HG02970 (cell line): ENCODE data around the gene ABI1.
"Not testable (repeated sequence)": the region's sequence is repeated elsewhere in the genome, so short reads cannot be mapped to it uniquely, and the experiment has no call there.

Source experiments
- ATAC-seq: cut with Tn5 transposase; IDR thresholded peaks from one replicate; pipeline ENCODE4 v1.9.1; 2021; ENCODE audit warnings: mild to moderate bottlenecking, moderate library complexity, moderate number of reproducible peaks; ENCODE audit not compliant: unreplicated experiment, low FRiP score

Gene ABI1

DNA sequence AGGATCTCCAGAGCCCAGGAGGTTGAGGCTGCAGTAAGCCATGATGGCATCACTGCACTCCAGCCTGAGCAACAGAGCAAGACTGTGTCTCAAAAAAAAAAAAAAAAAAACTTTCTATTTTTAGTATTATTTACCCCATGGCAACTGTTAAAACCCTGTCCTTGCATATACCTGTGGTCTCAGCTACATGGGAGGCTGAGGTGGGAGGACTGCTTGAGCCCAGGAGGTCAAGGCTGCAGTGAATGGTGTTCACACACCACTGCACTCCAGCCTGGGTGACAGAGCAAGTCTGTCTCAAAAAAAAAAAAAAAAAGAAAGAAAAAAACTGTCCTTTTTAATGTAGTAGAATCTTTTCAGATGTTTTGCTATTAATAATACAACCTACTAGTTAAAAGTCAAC is 3.2 kb downstream of the ABI1 start:
- not testable (repeated sequence) for ATAC-seq

DNA sequence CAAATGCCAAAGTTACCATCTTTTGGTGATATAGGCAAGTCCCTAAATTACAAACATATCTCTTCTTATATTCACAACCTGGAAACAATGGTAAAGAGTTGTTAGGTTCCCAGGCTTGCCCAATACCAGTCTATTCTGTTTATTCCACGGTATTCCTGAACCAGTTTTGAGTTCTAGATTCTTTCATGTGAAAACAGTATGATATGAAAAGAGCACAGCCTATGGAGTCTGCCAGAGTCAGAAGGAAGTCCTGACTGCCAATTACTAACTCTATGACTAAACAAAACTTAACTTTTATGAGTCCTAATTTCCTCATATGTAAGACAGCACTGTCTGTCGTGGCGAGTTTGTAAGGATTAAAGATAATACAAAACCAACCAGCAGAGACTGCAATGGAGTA is 5.6 kb downstream of the ABI1 start:
- no peak for ATAC-seq

DNA sequence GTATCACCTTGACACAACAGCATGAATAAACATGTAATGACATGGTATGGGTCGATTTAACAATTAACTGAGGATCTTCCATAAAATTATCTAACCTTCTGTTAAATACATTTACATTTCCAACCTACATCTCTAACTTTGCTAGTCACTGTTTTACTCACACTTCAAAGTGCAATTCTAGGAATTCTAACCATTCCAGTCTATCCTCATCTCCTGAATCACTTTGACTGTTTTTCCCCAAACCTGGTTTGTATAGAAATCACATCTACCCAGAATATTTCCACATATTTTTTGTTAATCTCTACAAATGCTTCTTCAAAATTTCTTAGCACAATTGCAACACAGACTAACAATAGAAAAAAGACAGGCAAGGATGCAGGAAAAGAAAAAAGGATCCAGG is 6.2 kb downstream of the ABI1 start:
- ATAC-seq = no peak

DNA sequence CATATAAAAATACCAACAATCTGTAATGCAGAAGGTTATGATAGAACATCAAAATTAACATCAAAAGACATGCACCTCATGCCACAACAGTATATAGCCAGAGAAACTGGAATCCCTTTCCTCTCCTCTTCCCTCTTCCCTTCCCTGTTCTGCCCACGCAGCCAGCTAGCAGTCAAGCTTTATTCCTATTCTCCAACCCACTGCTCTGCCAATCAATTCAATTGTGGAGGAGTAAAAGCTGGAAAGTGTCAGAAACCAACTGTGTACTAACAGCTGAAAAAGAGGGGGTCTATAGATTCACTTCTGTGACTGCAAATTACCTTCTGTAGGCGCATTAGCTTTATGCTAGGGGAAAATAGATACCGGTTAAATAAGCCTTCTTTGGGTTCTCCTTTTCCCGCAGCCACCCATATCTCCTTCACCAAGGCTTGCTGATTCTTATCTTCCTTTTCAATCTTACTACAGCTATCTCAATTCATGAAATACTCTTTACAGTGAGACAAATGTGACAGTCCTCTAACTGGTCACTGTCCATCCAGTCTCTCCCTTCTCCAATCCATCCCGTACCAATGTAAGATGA is 16.3 kb downstream of the ABI1 start:
- no peak for ATAC-seq

DNA sequence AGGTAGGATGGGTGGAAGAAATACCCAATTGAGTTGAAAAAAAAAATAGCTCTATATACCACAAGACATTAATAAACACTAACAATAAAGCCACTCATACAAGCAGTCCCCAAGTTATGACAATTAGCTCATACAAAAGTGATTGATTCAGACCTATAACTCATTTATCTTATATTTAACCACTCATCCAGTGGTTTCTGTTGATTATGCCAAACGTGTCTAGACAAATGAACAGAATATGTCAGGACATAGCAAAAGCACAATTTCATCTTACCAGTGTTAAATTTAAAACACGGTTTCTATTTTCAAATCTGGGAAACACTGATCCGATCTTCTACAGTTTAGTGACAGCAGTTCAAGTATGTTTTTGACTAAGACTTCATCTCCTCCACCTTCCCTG is 17.0 kb downstream of the ABI1 start:
- no peak for ATAC-seq

DNA sequence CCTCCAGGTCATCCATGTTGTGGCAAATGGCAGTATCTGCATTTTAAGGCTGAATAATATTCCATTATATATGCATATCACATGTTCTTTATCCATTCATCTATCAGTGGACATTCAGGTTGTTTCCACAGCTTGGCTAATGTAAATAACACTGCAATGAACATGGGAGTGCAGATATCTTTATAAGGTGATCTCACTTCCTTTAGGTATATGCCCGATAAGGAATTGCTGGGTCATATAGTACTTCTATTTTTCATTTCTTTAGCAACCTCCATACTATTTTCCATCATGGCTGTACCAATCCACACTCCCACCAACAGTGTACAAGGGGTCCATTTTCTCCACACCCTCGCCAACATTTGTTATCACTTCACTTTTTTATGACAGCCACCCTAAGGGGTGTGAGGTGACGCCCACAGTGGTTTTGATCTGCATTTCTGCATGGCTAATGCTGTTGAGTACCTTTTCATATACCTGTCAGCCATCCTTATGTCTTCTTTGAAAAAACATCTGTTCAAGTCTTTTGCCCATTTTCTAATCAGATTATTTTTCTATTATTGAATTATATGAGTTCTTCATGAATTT is 18.9 kb downstream of the ABI1 start:
- ATAC-seq = no peak

DNA sequence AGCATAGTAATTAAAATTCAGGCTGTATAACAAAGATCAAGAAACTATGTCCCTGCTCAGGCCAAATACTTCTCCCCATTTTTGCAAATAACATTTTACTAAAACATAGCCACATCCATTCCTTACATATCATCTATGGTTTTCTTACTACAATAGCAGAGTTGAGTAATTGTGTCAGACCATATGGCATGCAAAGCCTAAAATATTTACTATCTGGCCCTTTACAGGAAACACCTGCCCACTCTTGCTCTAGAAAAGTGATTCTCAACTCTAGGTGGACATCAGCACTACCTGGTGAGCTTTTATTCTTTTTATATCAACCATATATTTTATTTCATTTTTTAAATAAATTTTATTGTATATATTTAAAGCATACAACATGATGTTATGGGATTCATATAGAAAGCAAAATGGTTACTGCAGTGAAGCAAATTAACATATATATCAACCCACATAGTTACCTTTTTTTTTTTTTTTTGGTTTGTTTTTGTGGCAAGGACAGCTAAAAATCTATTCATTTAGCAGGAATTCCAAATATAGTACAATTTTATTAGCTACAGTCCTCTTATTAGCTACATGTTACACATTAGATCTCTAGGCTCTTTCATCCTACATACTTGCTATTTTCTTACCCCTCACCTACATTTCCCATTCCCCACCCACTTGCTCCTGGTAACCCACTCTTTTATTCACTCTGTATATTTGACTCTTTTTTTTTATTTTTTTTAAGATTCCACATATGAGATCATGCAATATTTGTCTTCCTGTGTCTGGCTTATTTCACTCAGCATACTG is 19.6 kb downstream of the ABI1 start:
- no peak for ATAC-seq

DNA sequence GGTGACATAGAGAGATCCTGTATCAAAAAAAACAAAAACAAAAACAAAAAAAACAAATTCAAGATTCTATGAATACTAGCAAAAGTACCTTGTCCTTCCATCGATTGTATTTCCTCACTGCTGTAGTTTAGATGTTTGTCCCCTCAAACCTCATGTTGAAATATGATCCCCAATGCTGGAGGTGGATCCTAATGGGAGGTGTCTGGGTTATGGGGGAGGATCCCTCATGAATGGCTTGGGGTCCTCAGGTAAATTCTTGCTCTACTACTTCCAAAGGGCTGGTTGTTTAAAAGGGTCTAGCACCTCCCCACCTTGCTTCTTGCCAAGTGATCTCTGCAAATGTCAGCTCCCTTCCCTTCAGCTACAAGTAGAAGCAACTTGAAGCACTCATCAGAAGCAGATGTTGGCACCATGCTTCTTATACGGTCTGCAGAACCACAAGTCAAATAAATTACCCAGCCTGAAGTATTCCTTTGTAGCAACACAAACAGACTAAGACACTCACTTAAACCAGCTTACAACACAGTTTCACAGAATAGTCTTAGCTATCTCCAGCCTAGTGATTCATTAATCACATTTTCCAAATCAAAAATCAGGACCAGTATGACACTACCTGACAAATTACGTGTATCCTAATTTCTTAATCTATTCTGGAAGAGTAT is 20.7 kb downstream of the ABI1 start:
- ATAC-seq = no peak

DNA sequence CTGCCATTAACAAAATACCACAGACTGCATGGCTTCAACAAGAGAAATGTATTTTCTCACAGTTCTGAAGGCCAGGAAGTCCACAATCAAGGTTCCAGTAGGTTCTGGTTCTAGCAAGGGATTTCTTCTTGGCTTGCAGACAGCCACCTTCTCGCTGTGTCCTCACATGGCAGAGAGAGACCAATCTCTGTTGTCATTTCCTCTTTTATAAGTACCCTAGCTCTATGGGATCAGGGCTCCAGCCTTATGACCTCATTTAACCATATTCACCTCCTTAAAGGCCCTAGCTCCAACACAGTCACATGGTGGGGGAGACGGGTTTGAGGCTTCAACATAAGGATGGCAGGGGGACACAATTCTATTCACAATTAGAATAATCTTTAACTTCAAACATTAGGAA is 23.6 kb downstream of the ABI1 start:
- ATAC-seq = no peak

DNA sequence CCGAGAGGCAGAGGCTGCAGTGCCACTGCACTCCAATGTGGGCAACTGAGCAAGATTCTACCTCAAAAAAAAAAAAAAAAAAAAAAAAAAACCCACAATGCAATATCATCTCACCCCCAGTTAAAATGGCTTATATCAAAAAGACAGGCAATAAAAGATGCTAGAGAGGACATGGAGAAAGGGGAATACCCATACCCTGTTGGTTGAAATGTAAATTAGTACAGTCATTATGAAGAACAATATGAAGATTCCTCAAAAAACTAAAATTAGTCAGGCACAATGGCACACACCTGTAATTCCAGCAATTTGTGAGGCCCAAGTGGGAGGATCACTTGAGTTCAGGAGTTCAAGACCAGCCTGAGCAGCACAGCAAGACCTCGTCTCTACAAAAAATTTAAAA is 25.7 kb downstream of the ABI1 start:
- ATAC-seq = no peak

DNA sequence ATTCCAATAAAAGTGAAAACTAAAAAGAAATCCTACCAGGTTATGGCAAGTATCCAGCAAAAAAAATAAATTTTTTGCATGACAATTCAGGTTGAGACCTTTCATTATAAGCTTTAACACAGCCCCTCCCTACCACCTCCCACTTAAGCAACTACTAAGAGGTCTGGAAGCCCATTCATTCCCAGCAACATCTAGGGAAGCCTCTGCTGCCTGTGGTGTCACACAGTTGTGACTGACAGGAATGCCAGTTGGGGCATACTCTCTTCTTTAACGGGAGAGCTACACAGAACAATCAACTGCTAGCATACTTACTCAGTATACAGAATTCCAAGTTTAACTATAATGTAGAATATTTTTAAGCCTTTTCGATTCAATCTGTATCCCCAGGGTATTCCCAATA is 27.8 kb downstream of the ABI1 start:
- ATAC-seq = no peak

DNA sequence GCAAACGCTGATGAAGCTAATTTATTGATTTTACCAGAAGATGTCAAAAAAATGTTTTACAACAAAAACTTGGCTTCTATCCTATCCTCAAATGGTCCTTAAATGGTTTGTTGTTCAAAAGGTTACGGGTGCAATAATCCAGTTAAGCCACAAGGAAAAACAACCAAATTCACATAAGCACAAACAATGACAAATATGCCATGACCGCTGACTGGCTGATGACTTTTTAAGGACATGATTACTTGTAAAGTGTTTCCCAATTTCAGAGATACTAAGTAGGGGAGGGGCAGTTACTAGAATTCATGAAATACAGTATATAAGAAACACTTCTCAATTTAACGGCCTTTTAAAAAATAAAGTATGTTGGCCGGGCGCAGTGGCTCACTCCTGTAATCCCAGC is 28.8 kb downstream of the ABI1 start:
- no peak for ATAC-seq

DNA sequence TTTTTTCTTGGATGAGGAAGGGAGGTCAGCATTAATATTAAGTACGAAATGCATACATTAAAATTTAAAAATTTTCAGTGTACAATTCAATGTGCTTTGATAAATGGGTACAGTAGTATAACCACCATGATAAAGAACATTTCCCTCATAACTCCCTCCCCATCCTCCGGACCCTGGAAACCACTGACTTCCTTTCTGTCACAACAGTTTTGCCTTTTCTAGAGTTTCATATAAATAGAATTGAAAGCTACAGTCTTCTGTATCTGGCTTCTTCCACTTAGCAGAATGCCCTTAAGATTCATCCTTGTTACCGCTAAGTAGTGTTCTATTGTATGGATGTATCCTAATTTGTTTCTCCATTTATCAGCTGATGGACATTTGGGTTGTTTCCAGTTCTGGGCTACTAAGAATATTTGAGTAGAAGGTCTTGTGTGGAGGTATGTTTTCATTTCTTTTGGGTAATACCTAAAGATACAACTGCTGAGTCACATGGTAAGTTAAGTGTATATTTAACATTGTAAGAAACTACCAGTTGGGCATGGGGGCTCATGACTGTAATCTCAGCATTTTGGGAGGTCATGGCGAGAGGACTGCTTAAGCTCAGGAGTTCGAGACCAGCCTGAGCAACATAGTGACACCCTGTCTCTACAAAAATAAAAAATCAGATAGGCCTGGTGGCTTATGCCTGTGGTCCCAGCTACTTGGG is 30.8 kb downstream of the ABI1 start:
- ATAC-seq = no peak

DNA sequence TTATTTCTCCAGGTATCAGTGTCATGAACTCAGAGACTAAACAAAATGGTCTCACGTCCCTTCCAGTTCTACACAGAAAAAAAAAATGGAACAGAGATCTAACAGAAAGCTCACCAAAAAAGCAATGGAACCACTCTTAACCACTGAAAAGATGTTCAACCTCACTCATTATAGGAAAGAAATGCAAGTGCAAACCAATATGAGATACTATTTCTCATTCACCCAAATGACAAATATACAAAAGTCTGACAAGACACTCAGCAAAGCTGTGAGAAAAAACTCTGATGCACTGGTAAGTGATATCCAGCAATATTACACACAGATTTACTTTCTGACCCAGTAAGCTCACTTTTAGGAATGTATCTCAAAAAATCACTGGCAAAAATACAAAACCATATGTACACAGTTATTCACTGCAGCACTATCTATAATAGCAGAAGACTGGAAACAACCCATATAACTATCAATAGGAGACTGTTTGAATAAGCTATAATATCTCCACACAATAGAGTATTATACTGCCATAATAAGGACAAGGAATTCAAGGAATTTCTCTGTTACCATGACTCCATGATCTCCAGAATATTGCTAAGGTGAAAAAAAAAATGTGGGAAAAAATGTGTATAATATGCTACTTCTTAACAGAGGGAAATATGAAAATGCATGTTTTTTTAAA is 36.6 kb downstream of the ABI1 start:
- ATAC-seq = no peak

DNA sequence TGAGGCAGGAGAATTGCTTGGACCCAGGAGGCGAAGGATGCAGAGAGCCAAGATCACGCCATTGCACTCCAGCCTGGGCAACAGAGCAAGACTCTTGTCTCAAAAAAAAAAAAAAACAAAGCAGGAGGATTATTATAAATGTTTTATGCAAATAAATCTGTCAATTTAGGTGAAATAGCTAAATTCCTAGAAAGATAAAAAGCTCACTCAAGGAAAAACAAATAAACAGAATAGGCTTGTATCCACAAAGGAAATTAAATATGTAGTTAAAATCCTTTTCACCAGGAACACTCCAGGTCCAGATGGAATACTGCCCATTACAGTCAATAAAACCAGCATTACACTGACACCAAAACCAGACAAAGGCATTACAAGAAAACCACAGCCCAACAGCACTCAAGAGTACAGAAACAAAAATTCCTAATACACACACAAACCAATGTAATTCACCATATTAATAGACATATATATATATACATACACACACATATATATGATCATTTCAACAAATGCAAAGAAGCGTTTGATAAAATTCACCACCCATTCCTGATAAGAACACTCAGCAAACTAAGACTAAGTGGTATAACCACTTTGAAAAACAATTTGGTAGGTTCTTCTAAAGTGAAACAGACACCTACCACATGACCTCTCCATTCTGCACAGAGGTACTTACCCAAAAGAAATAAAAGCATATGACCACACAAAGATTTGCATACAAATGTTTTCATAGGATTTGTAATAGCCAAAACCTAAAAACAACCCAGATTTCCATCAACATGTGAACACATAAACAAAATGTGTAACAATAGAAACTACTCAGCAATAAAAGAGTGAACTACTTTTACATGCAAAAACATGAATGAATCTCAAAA is 38.8 kb downstream of the ABI1 start:
- no peak for ATAC-seq

DNA sequence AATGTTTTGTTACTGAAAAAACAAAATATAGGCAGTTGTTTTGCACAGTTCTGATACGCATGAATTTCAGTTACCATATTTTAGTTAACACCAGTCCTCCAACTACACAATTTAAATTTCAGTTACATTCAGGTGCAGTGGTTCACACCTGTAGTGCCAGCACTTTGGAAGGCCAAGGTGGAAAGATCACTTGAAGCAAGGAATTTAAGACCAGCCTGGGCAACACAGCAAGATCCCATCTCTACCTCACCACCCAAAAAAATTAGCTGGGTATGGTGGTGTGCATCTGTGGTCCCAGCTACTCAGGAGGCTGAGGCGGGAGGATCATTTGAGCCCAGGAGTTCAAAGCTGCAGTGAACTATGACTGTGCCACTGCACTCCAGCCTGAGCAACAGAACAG is 45.3 kb downstream of the ABI1 start:
- ATAC-seq = no peak

DNA sequence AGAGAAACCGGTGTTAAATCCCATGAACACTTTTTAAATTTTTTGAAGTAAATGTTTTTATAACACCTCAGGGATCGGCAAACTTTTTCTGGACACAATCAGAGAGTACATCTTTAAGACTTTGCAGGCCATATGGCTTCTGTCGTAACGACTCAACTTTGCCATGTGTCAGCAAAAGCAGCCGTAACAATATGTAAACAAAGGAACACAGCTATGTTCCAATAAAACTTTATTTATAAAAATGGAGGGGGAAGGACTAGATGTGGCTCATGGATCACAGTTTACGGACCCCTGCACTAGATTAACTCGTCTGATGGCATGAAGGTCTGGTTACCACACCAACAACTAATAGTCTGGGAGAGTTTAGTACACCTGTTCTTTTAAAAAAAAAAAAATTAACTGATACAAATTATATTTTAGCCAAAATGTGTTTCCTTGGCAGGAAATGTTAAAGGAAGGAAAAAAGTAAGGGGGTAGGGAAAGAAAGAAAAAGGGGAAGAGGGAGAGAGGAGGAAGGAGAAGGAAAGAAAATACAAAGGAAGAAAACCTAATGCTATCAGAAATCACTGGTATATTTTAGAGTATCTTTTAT is 50.2 kb downstream of the ABI1 start:
- ATAC-seq = no peak

DNA sequence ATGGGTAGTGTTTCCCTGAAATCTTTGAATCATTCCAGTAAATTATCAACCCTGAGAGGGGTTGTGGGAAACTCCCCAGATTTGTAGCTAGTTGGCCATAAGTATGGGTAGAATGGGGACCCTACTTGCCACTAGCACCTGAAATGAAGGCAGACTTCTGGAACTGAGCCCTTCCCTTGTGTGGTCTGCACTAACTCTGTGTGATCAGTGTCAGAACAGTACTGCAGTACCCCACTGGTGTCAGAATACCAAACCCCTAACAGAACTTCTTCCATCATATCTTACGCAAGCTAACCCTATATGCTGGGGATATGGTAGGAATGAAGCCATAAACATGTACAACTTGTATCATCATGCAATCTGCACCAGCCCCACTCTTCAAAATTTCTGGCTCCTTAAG is 50.8 kb downstream of the ABI1 start:
- no peak for ATAC-seq

DNA sequence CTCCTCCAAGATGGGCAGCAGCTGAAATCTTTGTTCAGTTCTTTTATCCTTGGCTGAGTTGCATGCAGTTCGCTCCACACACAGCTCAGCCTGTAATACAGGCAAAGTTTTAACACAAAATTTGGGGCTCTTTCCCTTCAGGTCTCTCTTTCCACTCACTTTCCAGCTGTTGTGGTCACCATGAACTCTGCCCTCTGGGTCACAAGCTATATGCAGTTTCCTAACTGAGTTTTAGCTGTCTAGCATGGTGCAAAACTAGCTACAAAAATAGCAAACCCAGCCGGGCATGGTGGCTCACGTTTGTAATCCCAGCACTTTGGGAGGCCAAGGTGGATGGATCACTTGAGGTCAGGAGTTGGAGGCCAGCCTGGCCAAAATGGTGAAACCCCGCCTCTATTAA is 53.2 kb downstream of the ABI1 start:
- no peak for ATAC-seq
